ENCODE results near the gene ISL2. TPM values are rescaled to one million over a fixed set of nuclear protein-coding genes. Genes with fewer than 3 reads are reported as not detected.
"Not testable (repeated sequence)": the region's sequence is repeated elsewhere in the genome, so short reads cannot be mapped to it uniquely, and the experiment has no call there.

Gene ISL2
- total RNA-seq, 1 donor from 2014 or later = not detected

DNA sequence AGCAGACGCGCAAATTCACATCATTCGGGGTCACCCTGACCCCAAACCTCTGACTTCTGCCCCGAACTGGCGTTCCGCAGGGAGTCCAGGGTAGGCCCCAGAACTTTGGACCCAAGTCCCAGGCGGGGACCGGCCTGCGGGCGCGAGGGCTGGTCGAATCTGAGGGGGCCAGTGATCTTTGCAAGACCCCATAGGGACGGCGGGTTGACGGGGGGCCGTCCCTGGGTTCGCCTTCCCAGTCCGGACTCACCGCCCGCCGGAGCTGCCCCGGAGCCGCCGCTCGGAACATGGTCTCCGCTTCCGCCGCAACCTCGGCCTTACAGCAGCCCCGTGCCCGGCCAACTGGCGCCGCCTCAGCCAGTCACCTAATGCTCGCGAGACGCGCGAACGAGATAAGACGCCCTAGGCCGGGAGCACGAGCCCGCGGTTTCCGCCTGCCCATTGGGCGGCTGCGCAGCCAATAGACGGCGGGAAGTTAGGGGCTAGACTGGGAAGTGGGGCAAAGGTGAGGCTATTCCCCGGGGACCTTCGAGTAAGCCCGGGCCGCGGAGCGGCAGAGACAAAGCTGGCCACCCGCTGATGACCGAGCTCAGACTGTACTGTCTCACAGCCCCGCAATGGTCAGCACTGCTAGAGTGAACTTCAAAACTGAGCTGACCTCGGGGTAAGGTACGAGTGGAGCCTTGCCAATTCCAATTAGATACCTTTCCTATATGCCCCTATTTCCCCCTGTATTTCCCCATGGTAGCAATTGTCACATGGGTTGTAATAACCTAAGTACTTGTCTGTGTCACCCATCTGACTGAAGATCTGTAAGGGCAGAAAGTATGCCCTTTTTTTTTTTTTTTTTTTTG, 25.2 kb upstream of the ISL2 start, which contains the start of gene ETFA:
ETFA (minus strand) TSS at position 370 of the 854 bp plus-strand sequence; CDS start at position 289, 81 bp downstream.
- peaks cover 2% of the 10 kb centered on the region for H3K36me3 Mint-ChIP-seq (ENCODE audit: low read depth)
- H3K27me3 Mint-ChIP-seq (ENCODE audit: low read depth) = peaks cover 11% of the 10 kb centered on the region
- peaks cover 3% of the 10 kb centered on the region for H3K9me3 Mint-ChIP-seq
- peak within 1 kb of the TSS; percentile 93 for H3K4me3 Mint-ChIP-seq
- peaks cover 38% of the 10 kb centered on the region for H3K4me1 Mint-ChIP-seq
- no peak for TF ChIP-seq CTCF (conservative IDR thresholded peaks at IDR 0.05)
- DNase-seq (ENCODE audit: low read depth, low spot score) = peak; percentile 89
- H3K27ac Mint-ChIP-seq (ENCODE audit: unreplicated experiment) = peak within 1 kb of the TSS; percentile 94

- peaks cover 2% of the 10 kb centered on the region for H3K36me3 Mint-ChIP-seq (ENCODE audit: low read depth)
- H3K4me1 Mint-ChIP-seq = peaks cover 38% of the 10 kb centered on the region
- H3K27ac Mint-ChIP-seq (ENCODE audit: unreplicated experiment) = no peak overlapping the region
- no peak for TF ChIP-seq CTCF (conservative IDR thresholded peaks at IDR 0.05)
- H3K9me3 Mint-ChIP-seq = peaks cover 3% of the 10 kb centered on the region
- H3K27me3 Mint-ChIP-seq (ENCODE audit: low read depth) = peaks cover 11% of the 10 kb centered on the region
- no peak for DNase-seq (ENCODE audit: low read depth, low spot score)
- H3K4me3 Mint-ChIP-seq = peak overlapping the region; percentile 93
Measured at GRCh38 chr15:76312540-76313174, 23.9 kb upstream of the ISL2 start.

DNA sequence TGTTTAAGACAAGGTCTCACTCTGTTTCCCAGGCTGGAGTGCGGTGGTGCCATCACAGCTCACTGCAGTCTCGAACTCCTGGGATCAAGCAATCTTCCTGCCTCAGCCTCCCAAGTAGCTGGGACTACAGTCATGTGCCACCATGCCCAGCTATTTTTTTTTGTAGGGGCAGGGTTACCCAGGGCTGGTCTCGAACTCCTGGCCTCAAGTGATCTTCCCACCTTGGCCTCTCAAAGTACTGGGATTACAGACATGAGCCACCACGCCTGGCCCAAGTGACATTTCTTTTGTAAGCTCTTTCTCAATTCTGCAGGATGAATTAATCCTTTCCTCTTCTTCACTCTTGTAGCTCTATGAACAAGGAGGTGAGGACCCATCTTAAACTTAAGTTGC, 23.4 kb upstream of the ISL2 start:
- Mint-ChIP-seq H3K4me1 (peaks cover 35% of the 10 kb centered on the region), H3K4me3 (peak overlapping the region; percentile 93), H3K27me3 (ENCODE audit: low read depth) (peaks cover 11% of the 10 kb centered on the region)
- not testable (repeated sequence) for H3K9me3 Mint-ChIP-seq; H3K27ac Mint-ChIP-seq (ENCODE audit: unreplicated experiment); DNase-seq (ENCODE audit: low read depth, low spot score); H3K36me3 Mint-ChIP-seq (ENCODE audit: low read depth)

- Mint-ChIP-seq H3K9me3 (peaks cover 3% of the 10 kb centered on the region), H3K36me3 (ENCODE audit: low read depth) (peaks cover 2% of the 10 kb centered on the region), H3K27ac (ENCODE audit: unreplicated experiment) (no peak overlapping the region), H3K4me3 (peak overlapping the region; percentile 72), H3K4me1 (peaks cover 29% of the 10 kb centered on the region), H3K27me3 (ENCODE audit: low read depth) (peaks cover 11% of the 10 kb centered on the region)
- no peak for DNase-seq (ENCODE audit: low read depth, low spot score)
- TF ChIP-seq CTCF (conservative IDR thresholded peaks at IDR 0.05) = no peak
Measured at GRCh38 chr15:76313731-76314130, 22.8 kb upstream of the ISL2 start.

- H3K27me3 Mint-ChIP-seq (ENCODE audit: low read depth) = peaks cover 58% of the 10 kb centered on the region
- TF ChIP-seq CTCF (conservative IDR thresholded peaks at IDR 0.05) = no peak
- DNase-seq (ENCODE audit: low read depth, low spot score) = no peak
- no peaks in the 10 kb centered on the region for H3K9me3 Mint-ChIP-seq
- no peaks in the 10 kb centered on the region for H3K36me3 Mint-ChIP-seq (ENCODE audit: low read depth)
- no peak overlapping the region for H3K4me3 Mint-ChIP-seq
- H3K27ac Mint-ChIP-seq (ENCODE audit: unreplicated experiment) = no peak overlapping the region
- no peaks in the 10 kb centered on the region for H3K4me1 Mint-ChIP-seq
Measured at GRCh38 chr15:76320012-76320411, 16.6 kb upstream of the ISL2 start.

- Mint-ChIP-seq H3K27me3 (ENCODE audit: low read depth) (peaks cover 63% of the 10 kb centered on the region), H3K9me3 (no peaks in the 10 kb centered on the region), H3K4me1 (no peaks in the 10 kb centered on the region), H3K36me3 (ENCODE audit: low read depth) (no peaks in the 10 kb centered on the region), H3K4me3 (no peak overlapping the region), H3K27ac (ENCODE audit: unreplicated experiment) (no peak overlapping the region)
- DNase-seq (ENCODE audit: low read depth, low spot score) = no peak
- no peak for TF ChIP-seq CTCF (conservative IDR thresholded peaks at IDR 0.05)
Measured at GRCh38 chr15:76321171-76321570, 15.4 kb upstream of the ISL2 start.

All from neural crest cell (in vitro differentiated cells).